Myocyte (in vitro differentiated cells): ENCODE data around the gene NUDT10. TPM values are rescaled to one million over a fixed set of nuclear protein-coding genes. Genes with fewer than 3 reads are reported as not detected.
"Not testable (repeated sequence)": the region's sequence is repeated elsewhere in the genome, so short reads cannot be mapped to it uniquely, and the experiment has no call there.

Source experiments
- DNase-seq: peaks from one replicate; pipeline ENCODE4 v3.0.0-alpha.2; 2012; ENCODE audit warnings: low read depth
- polyA plus RNA-seq: library from polyadenylated mRNA; unstranded; fragments of >200 nt; gene quantifications from one replicate; pipeline ENCODE4 v1.2.1, GENCODE V29; 2012; ENCODE audit warnings: missing spikeins
- total RNA-seq: library from RNA; depleted of rRNA; stranded (reverse); fragments of >200 nt; gene quantifications from 2 replicates; pipeline ENCODE4 v1.2.3, GENCODE V29; 2014

NUDT10 gene
- 0.42 and 0.62 TPM in 2 replicates for total RNA-seq
- polyA plus RNA-seq = 0.11 TPM

GRCh38 chrX:51332188-51332942 is at the start of gene NUDT10:
Gene NUDT10, plus strand, starts transcription at chrX:51332822. Its CDS starts 144 bp downstream, at chrX:51332966.
- DNase-seq = no peak

GRCh38 chrX:51292421-51292820 is 40.2 kb upstream of the NUDT10 start:
- DNase-seq = no peak

DNA sequence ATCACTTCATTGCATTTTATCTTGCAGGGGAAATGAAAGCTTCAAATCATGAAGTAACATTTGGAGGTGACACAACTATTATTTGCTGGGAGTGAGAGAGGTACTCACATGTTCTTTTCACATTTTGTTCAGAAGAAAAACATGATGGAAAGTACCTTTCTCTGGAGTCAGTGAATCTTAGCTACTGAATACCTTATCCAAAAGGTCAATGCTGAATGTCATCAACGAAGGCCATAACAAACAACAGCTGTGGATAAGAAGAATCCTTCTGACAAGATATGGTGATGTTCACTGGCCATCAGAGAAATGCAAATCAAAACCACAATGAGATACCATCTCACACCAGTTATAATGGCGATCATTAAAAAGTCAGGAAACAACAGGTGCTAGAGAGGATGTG is 36.5 kb upstream of the NUDT10 start:
- no peak for DNase-seq

DNA sequence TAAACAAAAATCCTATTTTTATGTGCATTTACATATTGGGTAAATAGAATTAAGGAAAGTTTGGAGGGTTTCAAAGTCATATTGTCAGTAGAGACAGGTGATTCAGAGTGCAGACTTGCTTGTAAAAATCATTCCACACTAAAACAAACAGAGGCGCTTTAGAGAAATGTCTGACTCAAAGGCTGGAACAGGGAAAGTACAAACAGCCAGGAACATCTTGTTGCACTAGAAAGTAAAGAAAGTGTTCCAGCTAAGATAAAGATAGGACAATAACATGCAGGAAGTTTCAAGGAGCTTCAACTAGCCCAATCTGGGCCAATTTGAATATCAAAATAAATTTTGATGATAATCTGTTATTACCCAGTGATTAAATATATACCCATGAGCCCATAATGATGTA is 16.4 kb upstream of the NUDT10 start:
- no peak for DNase-seq

DNA sequence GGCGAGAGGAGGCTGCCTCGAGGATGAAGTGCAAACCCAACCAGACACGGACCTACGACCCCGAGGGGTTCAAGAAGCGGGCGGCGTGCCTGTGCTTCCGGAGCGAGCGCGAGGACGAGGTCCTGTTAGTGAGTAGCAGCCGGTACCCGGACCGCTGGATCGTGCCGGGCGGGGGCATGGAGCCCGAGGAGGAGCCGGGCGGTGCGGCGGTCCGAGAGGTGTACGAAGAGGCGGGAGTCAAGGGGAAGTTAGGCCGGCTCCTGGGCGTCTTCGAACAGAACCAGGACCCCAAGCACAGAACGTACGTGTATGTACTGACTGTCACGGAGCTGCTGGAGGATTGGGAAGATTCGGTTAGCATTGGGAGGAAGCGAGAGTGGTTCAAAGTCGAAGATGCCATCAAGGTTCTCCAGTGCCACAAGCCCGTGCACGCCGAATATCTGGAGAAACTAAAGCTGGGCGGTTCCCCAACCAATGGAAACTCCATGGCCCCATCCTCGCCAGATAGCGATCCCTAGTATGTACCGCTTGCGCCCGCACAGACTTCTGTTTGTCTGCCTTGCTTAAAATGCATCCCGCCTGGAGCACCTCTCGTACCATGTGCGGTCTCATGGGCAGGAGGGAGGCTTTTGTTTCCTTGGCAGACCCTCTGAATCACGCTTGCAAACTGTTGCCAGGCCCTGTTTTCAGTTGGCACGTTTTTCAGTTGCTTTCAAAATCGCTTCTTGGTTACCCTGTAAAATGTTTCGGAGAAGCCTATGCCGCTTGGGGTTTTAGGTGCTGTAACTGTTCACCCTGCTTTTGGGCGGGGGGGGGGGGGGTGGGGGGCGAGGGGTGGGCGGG is 542 bp downstream of the NUDT10 start:
- not testable (repeated sequence) for DNase-seq

DNA sequence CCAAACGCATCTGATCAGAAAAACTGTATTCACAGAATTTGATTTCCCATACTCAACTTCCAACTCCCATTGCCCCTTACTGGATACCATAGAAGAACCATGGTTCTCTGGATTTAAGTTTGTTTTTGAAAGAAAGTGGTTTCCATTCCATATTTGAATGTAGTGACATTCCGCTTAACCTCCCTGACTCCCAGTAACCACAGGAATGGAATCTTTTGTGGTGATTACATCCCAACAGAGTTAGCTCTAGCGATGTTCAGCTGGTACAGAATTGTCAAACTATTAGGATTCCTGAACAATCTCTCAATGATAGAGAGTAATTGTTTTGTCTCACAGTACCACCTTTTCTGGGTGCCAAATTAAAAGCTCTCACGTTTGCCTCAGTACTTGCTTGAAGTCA is 1.7 kb downstream of the NUDT10 start:
- DNase-seq = no peak

DNA sequence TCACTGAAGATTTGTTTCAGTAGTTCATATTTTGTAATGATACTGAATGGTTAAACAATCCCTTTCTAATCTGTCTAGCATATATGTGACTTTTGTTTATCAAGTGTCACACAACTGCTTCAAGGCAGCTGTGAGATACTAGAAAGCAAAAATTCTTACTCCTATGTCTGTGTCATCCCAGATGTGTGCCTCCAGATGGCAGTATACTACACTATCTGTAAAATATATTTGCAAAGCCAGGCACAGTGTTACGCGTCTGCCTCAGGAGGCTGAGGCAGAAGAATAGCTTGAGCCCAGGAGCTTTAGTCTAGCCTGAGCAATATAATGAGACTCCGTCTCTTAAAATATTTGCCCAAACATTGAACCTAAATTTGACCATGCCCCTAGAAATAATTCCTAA is 4.0 kb downstream of the NUDT10 start:
- peak; percentile 2 for DNase-seq

GRCh38 chrX:51361251-51361650 is 28.6 kb downstream of the NUDT10 start:
- DNase-seq = no peak

- DNase-seq = no peak
Observed at GRCh38 chrX:51376672-51377071, 44.0 kb downstream of the NUDT10 start.

Other genes starting within 250 kb of the NUDT10 start
- gene NUDT11, start 163.8 kb downstream of the NUDT10 start, total RNA-seq = 7.0 and 10.6 TPM in 2 replicates